NCI-H345 treated with DMSO at 0.1 percent for 48 hours (cell line): ENCODE data around the gene STK32B.
"Not testable (repeated sequence)": the region's sequence is repeated elsewhere in the genome, so short reads cannot be mapped to it uniquely, and the experiment has no call there.

Experiments
- DNase-seq: peaks from one replicate; lab custom pipeline; 2025; ENCODE audit not compliant: unreplicated experiment; lab: John Stamatoyannopoulos, UW

Gene STK32B

GRCh38 chr4:5051278-5052203, at the start of gene STK32B:
STK32B (plus strand) TSS chr4:5051480.
- no peak for DNase-seq

GRCh38 chr4:5001641-5002040, 49.6 kb upstream of the STK32B start:
- not testable (repeated sequence) for DNase-seq

- no peak for DNase-seq
Observed at GRCh38 chr4:5003372-5003857, 47.9 kb upstream of the STK32B start.

- DNase-seq: no peak
Observed at GRCh38 chr4:5003918-5004317, 47.4 kb upstream of the STK32B start.

GRCh38 chr4:5004496-5004895, 46.8 kb upstream of the STK32B start:
- DNase-seq: no peak

GRCh38 chr4:5006932-5007331, 44.3 kb upstream of the STK32B start:
- not testable (repeated sequence) for DNase-seq

GRCh38 chr4:5009796-5010195, 41.5 kb upstream of the STK32B start:
- DNase-seq: no peak

GRCh38 chr4:5010984-5011383, 40.3 kb upstream of the STK32B start:
- DNase-seq: no peak

- no peak for DNase-seq
Observed at GRCh38 chr4:5012244-5012898, 38.9 kb upstream of the STK32B start.

GRCh38 chr4:5012958-5013357, 38.3 kb upstream of the STK32B start:
- DNase-seq: no peak

- no peak for DNase-seq
Observed at GRCh38 chr4:5014007-5014682, 37.1 kb upstream of the STK32B start.

- no peak for DNase-seq
Observed at GRCh38 chr4:5018096-5018495, 33.2 kb upstream of the STK32B start.

GRCh38 chr4:5018603-5019002, 32.7 kb upstream of the STK32B start:
- no peak for DNase-seq

GRCh38 chr4:5019274-5019673, 32.0 kb upstream of the STK32B start, which contains the start of gene CYTL1:
CYTL1 (minus strand) TSS chr4:5019458; CDS start chr4:5019445, 13 bp downstream.
- DNase-seq: no peak

GRCh38 chr4:5019796-5020195, 31.5 kb upstream of the STK32B start:
- DNase-seq: no peak

- no peak for DNase-seq
Observed at GRCh38 chr4:5020341-5020740, 30.9 kb upstream of the STK32B start.

GRCh38 chr4:5021546-5021945, 29.7 kb upstream of the STK32B start:
- no peak for DNase-seq

GRCh38 chr4:5024673-5025072, 26.6 kb upstream of the STK32B start:
- no peak for DNase-seq

- no peak for DNase-seq
Observed at GRCh38 chr4:5026371-5026770, 24.9 kb upstream of the STK32B start.

- DNase-seq: no peak
Observed at GRCh38 chr4:5027346-5027745, 23.9 kb upstream of the STK32B start.

GRCh38 chr4:5028480-5028879, 22.8 kb upstream of the STK32B start:
- no peak for DNase-seq
